Renal cortex interstitium (tissue), 15 donors: ENCODE results near the gene USP44. TPM values are rescaled to one million over a fixed set of nuclear protein-coding genes. Genes with fewer than 3 reads are reported as not detected.
A peak's percentile ranks its signal among the peaks of the same experiment; 100 is the strongest.
"Not testable (repeated sequence)": the region's sequence is repeated elsewhere in the genome, so short reads cannot be mapped to it uniquely, and the experiment has no call there.

Experiments
- DNase-seq, 11 donors: peaks; one replicate each; pipeline ENCODE4 v3.0.0-alpha.2; 2013; ENCODE audit warnings: low read depth in 9 of 11, low spot score in 4 of 11; ENCODE audit errors: extremely low read depth in 1 of 11
- long read RNA-seq, 16 experiments: transcript quantifications; one replicate each; lab custom pipeline, GENCODE V29; 2026
- polyA plus RNA-seq, 3 donors: library from polyadenylated mRNA; unstranded; fragments of 120-200 nt; gene quantifications; one replicate each; pipeline ENCODE4 v1.2.1, GENCODE V29; 2013; ENCODE audit not compliant: insufficient read length in 3 of 3

Gene USP44
- 1 to 10 TPM; 1.8 to 2.6 (median 2.0) TPM for polyA plus RNA-seq
- long read RNA-seq, donor 1 = 0 reads
- long read RNA-seq, donor 2 = 0 reads
- long read RNA-seq, donor 3 = 0 reads
- long read RNA-seq, donor 4 = 0 reads
- long read RNA-seq, donor 5 = 0 reads
- long read RNA-seq, donor 6 = 0 reads
- long read RNA-seq, donor 7 = 0 reads
- long read RNA-seq, donor 8 = 0 reads
- long read RNA-seq, donor 9, partial matches to known transcripts = 0 of 2 reads
- long read RNA-seq, donor 9, other reads (novel, unspliced or antisense) = 0 of 2 reads
- long read RNA-seq, donor 10 = 0 reads
- long read RNA-seq, donor 11, partial matches to known transcripts = 0 of 1 reads
- long read RNA-seq, donor 11, other reads (novel, unspliced or antisense) = 0 of 1 reads
- long read RNA-seq, donor 12 = 0 reads
- long read RNA-seq, donor 13 = 0 reads
- long read RNA-seq, donor 14 = 0 reads
- long read RNA-seq, donor 15 = 0 reads
- long read RNA-seq, donor 16, partial matches to known transcripts = 0 of 1 reads
- long read RNA-seq, donor 16, other reads (novel, unspliced or antisense) = 0 of 1 reads

DNA sequence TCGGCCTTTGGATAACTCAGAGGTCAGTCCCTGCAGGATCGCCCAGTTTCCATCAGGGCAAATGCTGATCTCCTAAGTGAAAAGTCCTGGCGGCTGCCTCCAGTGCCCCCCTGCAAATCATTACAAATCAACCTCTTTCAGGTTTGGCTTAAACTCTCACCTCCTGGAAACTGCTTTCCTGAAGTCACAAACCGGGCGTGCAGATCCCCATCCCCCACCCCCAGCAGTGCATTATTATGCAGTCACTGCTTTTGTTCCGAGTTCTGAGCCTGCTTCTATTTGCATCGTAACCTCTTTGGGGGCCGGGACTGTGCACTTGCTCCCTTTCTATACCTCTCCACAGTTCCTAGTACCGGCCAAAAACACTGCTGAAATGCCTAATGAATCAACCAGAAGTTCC, at the start of gene USP44:
Gene USP44 (minus strand): TSS at position 172 of the 400 bp plus-strand sequence. CDS start 17,220 bp downstream, outside the sequence.
- no peak for DNase-seq

DNA sequence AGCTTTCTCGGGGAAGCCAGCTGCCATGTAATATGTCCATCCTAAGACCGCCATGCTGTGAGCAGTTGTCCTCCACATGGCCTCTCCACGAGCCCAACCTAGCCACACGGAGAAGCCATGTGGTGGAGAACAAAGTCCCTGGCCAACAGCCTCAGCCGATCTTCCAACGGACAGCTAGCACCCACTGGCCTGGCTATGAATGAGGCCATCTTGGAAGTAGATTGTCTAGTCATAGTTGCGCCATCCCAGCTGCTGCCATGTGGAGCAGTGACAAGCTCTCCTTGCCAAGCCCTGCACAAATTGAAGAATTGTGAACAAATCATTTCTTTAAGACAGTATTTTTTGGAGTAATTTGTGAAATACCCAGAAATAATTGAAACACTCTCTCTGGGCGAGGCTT, 49.3 kb upstream of the USP44 start:
- DNase-seq = no peak

DNA sequence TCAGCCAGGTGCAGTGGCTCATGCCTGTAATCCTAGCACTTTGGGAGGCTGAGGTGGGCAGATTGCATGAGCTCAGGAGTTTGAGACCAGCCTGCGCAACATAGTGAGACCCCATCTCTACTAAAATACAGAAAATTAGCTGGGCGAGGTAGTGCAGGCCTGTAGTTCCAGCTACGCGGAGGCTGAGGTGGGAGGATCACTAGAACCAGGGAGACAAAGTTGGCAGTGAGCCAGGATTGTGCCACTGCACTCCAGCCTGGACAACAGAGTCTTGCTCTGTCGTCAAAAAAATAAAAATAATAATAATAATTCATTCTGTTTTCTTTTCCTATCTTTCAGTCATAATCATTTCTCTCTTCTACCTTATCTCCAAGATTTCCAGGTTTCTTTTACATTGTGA, 48.6 kb upstream of the USP44 start:
- no peak for DNase-seq

GRCh38 chr12:95594136-95594535, 42.9 kb upstream of the USP44 start:
- no peak for DNase-seq

DNA sequence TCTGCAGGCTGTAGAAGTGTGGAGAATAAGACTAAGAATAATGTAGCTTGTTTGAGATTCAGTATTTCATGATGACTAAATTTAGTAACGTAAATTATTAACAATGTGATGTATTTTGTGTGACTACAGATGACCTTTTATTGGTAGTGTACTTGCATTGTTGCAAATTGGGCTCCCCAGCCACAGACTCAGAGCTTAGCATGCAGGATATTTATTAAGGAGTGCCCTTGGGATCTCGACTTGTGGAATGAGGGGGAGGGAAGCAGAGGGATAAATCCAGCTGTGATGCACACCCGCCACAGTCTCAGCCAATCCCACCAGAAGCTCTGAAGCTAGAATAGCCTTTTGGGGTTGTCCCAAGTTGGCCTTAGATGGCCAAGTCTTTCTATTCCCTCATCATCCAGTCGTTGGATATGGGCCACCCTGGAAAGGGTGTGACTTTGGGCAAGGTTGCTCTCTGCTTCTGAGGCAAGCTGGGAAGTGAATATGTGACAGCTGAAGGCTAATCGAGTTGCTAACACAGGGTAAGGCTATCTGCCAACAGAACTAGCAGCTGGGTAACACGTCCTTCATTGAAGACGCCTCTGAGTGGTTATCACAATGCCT, 42.1 kb upstream of the USP44 start:
- no peak for DNase-seq

GRCh38 chr12:95591731-95592130, 40.5 kb upstream of the USP44 start:
- DNase-seq = no peak

DNA sequence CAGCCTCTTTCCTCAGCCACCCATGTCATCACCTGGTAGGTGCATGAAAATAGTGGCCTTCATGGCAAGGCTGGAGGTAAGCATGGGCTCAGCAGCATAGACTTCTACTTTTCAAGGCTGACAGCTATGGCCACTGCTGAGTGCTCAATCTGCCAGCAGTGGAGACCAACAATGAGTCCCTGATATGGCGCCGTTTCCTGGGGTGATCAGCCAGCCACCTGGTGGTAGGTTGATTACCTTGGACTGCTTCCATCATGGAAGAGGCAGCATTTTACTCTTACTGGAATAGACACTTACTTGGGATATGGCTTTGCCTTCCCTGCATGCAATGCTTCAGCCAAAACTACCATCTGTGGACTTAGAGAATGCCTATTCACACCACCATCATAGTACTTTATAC, 39.5 kb upstream of the USP44 start:
- no peak for DNase-seq

- no peak for DNase-seq
Measured at GRCh38 chr12:95583933-95584332, 32.7 kb upstream of the USP44 start.

DNA sequence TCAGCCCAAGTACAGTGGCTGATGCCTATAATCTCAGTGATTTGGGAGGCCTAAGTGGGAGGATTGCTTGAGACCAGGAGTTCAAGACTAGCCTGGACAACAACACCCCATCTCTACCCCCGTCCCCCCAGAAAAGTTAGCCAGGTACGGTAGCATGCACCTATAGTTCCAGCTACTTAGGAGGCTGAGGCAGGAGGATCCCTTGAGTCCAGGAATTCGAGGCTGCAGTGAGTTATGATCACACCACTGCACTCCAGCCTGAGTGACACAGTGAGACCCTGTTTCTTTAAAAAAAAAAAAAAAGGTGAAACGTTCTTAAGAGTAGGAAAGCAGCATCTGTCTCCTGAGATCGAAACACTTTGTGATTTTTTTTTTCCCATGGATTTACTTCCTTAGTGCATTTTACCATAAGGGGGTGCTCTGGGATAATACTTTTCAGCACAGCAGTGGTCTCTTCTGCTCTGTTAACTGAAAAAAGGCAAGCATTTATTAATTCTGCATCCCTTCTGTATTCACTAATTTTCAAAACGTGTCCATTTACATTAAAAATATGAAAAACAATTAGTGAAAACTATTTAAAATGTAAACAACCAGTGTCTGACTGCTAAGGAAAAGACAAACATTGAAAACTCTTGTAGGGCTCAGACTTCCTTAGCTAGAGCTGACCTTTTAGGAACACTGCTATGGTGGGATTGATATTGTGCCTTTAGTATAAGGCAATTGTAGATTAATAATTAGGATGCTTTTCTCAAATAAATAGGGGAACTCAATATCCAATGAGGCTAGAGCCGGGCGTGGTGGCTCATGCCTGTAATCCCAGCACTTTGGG, 31.2 kb upstream of the USP44 start:
- peak in 9 of 11 donors; percentile 12 to 43 (median 24) for DNase-seq

- no peak for DNase-seq
Measured at GRCh38 chr12:95577820-95578219, 26.5 kb upstream of the USP44 start.

- DNase-seq = peak in 7 of 11 donors; percentile 20 to 47 (median 28)
Measured at GRCh38 chr12:95574799-95575452, 23.6 kb upstream of the USP44 start.

DNA sequence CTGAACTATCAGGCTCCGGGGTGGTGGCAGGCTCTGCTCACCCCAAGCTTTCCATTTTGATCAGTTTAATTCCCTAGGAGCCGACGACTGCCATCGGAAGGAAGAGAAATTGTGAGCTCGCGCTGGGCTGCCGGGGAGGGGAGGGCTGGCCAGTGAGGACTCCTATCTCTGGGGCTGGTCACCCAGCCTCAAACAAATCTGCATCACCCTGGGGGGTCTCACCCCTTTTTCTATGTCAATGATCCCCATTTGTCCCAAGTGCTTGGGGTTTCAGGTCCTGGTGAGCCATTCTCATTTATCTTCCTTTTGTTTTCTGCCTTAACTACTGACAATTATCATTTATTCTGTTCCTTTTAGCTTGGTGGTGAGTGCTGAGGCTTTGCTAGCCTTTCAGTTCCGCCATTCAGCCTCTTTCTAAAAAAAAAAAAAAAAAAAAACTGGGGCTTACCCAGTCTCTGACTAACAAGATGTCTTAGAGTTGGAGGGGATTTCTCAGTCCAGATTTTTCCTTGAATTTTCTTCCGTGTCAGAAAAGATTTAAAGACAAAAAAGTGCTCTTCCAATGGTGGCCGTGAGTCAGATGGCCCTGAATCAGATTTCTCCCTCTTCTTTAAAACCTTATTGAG, 22.8 kb upstream of the USP44 start:
- no peak for DNase-seq

GRCh38 chr12:95571369-95571768, 20.1 kb upstream of the USP44 start:
- no peak for DNase-seq

GRCh38 chr12:95568045-95568444, 16.8 kb upstream of the USP44 start:
- DNase-seq = not testable (repeated sequence)

DNA sequence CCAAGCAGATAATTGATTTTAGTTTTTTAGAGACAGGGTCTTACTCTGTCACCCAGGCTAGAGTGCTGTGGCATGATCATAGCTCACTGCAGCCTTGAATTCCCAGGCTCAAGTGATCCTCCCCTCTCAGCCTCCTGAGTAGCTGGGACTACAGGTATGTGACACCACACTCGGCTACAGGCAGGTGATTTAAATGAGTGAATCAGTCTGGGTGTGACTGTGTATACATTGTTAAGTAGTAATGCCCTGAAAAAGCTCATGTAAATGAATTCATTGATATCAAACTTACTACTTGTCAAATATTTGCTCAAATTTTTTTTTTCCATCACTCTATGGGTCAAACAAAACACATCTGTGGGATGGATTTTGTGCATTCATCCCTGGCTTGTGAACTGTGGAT, 6.3 kb upstream of the USP44 start:
- DNase-seq = no peak

GRCh38 chr12:95554532-95555071, 3.3 kb upstream of the USP44 start:
- DNase-seq = no peak

- DNase-seq = no peak
Measured at GRCh38 chr12:95553197-95553943, 2.1 kb upstream of the USP44 start.
